CD4-positive, alpha-beta T cell treated with Interleukin-10 for 1 hour (primary cell): Measurements from ENCODE around the gene RPL29.

ENCODE experiments used
- DNase-seq: peaks from one replicate; pipeline ENCODE4 v3.0.0-alpha.2; 2020

The RPL29 gene

DNA sequence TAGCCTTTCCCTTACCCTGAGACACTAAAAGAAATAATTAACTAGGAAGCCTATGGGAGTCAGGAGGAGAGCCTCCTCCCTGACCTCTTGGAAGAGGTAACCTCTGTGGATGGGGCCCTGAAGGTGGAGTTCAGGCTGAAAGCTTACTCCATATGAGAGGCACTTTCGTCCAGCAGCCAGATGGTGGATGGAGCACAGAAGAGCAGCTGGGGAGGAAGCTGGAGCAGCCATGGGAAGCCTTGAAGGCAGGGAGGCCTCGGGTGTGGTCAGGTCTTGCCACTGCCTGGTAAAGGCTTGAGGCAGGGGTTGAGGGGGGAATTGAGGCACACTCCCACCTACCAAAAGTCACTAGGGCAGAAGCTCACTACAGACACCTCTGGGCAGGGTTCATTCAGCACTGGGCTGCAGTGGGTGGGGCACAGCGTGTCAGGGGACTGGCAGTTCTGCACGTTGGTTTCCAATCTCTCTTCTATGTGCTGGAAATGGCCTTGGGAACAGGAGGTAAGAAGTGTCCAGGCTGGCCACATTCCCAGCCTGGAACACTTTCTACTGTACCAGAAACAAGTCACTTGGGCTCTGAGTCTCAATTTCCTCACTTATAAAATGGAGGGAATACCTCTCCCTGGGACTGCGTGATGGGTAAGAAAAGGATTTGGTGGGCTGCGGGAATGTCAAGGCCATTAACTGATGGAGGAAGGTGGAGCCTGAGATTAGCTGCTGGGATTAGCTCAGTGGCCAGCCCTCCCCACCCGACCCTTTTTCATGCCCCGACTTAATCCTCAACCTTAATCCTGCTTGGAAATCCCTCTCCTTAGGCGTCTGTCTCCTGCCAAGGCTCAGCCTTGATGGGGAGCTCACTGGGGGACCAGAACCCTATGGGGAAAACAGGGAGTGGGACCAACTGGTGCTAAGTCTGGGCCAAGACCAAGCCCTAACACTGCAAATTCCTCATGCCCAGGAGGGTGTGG is 33.8 kb downstream of the RPL29 start:
- DNase-seq: no peak

DNA sequence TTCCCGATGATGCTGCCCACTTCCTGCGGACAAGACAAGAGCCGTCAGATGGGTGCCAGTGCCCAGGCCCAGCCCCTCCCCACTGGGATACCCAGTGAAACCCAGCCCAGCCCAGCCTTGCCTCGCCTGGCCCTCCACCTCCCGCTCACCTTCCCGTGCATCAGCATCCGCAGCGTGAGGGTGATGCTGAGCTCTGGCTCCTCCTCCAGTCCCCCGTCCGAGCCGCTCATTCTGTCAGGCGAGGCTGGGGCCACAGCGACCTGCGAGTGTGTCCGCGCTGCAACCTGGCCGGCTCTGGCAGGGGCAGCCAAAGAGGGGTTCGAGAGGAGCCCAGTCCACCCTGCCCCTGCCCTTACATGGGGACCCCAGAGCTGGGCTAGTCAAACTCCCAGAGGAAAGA is 34.7 kb downstream of the RPL29 start:
- no peak for DNase-seq

DNA sequence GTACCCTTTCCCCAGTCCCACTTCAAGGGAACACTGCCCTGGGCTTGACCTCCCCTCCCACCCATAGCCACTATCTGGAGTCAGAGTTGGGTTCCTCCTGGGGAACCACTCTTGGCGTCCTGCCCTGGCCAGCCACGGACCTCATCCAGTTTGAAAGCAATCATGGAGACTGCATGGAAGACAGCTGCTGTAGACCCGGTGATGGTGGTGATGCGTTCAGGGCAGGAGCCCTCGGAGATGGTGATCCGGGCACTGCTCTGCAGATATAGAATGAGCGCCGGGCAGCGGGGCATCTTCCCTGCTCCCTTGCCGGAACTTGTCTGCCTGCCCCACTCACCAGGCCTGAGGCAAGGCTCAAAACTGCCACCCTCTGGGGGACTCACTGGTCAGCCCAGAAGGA is 35.3 kb downstream of the RPL29 start:
- no peak for DNase-seq

DNA sequence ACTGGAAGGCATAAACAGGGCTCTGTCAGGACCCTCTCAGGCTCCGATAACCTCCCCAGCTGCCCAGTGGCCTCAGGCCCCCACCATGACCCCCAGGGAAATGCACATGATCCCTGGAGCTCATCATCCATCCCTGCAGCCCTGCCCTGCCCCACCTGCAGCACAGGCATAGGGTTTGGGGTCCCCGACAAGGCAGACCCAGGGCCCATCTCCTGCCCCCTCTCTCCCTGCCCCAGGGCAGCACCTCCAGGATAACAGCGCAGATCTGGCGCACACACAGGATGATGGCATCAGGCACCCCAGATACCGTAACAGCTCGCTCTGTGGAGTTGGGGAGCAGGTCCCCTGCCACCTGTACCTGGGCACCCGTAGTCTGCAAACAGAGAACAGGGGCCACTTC is 36.0 kb downstream of the RPL29 start:
- no peak for DNase-seq

DNA sequence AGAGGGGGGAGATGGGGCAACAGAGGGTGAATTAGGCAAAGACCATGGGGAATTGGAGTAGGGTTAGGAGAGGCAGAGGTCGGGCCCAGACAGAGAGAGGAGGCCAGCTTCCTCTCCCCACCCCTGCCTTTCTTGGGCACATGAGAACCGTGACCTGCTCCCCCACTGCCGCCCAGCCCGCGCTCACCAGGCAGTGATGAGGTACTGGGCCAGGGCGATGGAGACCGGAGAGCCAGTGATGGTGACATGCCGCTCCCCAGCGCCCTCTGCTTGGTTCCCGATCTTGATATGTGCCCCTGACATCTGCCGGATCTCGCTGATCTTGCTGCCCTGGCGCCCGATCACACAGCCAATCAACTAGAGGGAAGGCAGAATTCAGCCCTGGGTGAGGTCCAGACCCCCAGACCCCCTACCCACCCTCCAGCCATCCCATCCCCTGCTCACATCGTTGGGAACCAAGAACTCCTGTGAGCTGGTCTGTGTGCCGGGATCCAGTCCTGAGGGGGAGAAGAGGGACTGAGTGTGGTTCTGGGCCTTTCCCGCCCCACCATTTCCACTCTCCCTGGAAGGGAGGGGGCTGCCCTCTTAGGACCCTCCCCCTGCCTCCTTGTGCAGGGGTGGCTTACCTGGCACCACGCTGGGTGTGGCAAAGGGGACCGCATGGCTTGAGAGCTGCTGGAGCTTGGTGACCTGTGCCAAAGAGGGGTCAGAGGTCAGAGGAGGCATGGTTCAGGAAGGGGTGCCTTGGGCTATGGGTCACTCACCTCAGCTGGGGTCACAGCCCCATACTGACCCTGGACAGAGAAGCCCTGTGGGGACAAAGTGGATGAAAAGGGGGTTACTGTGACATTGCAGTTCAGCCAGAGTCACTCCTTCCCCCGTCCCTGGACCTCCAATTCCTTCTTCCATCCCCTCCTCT is 36.8 kb downstream of the RPL29 start:
- DNase-seq: no peak

DNA sequence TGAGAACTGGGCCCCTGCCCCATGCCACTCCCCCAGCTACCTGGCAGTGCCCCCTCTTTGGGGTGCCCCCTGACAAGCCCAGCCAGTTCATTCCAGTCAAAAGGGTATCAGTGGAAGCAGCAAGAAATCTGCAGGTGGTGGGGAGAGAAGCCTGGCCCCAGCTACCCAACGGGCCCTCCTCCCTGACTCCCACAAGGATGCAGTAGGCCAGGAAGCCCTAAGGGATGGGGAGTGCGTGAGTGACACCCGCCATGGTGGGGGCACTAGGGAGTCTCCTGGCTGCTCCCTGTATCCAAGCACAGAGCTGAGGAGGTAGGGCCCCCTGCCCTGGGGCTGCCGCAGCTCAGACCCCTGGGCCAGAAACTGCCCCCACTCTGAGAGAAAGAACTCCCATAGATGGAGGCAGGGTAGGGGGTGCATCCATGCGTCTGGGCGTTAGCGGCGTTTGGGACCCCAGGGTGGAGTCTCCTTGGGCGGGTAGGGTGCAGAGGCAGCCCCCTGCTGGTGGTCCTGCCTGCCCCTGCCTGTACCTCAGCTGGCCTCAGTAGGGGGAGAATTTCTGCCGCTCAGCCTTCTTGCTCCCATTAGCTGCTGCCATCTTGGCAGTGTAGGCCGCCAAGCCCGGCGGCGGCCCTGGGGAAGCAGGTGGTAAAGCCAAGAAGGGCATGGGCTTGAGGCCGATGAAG is 38.0 kb downstream of the RPL29 start:
- DNase-seq: no peak

DNA sequence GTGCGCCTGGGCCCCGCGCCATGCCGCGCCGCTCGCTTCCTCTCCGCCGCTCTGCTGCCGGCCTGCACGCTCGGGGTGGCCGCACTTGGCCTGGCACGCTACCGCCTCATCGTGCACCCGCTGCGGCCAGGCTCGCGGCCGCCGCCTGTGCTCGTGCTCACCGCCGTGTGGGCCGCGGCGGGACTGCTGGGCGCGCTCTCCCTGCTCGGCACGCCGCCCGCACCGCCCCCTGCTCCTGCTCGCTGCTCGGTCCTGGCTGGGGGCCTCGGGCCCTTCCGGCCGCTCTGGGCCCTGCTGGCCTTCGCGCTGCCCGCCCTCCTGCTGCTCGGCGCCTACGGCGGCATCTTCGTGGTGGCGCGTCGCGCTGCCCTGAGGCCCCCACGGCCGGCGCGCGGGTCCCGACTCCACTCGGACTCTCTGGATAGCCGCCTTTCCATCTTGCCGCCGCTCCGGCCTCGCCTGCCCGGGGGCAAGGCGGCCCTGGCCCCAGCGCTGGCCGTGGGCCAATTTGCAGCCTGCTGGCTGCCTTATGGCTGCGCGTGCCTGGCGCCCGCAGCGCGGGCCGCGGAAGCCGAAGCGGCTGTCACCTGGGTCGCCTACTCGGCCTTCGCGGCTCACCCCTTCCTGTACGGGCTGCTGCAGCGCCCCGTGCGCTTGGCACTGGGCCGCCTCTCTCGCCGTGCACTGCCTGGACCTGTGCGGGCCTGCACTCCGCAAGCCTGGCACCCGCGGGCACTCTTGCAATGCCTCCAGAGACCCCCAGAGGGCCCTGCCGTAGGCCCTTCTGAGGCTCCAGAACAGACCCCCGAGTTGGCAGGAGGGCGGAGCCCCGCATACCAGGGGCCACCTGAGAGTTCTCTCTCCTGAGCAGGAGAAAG is 39.6 kb downstream of the RPL29 start:
- DNase-seq: peak; percentile 41

DNA sequence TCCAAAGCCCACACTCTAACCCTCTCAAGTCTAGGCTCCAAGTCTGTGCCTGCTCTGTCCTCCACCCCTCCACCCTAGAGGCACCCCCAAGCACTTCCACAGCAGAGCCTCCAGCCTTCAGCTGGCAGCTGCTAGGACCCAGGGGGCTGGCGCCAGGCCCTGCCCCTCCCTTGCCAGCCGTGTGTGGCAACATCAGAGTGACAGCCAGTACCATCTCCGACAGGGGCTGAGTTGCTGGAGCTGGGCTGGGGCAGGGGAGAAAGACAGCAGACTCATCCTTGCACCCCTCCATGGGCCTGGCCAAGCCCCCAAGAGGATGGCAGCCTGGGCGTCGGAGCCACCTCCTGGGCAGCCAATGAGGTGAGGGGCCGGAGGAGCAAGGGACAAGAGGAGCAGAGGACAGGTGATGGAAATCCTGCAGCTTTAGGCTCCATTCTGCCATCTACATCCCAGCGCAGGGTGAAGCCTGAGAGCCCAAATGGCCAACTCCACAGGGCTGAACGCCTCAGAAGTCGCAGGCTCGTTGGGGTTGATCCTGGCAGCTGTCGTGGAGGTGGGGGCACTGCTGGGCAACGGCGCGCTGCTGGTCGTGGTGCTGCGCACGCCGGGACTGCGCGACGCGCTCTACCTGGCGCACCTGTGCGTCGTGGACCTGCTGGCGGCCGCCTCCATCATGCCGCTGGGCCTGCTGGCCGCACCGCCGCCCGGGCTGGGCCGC is 40.4 kb downstream of the RPL29 start, which contains the start of gene GPR62:
Gene GPR62 (plus strand): TSS at position 207 of the 718 bp plus-strand sequence. CDS start 272 bp downstream, at position 479.
- DNase-seq: no peak

DNA sequence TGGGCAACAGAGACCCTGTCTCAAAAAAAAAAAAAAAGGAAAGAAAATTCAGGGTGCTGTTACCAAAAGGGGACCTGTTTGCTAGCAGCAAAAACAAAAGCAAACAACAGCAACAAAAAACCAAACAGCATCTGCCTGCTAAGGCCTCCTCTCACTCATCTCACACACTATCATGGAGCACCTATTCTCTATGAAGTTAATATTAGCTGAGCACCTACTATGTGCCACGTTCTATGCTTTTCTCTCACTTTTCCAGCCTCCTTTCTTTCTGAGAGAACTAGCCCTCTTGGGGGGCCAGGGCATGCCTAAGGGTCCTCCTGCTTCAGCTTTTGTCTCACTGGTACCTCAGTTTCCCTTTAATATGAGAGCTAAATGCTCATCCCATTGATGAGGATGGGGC is 41.0 kb downstream of the RPL29 start:
- no peak for DNase-seq

DNA sequence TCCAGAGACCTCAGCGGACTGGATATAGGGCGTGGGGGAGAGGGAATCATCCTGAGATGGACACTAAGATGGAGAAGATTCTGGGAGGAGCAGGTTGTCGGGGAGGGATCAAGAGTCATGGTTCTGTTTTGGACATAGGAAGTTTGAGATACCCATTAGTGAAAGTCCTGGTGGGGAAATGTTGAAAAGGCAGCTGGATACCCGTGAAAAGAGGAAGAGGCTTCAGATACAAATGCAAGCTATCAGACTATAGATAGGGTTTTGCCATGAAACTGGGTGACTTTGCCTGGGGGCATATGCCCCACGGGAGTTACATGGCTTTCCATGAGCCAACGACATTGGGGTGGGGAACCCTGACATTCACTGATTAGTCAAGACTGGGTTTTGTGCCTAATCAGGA is 41.6 kb downstream of the RPL29 start:
- no peak for DNase-seq

DNA sequence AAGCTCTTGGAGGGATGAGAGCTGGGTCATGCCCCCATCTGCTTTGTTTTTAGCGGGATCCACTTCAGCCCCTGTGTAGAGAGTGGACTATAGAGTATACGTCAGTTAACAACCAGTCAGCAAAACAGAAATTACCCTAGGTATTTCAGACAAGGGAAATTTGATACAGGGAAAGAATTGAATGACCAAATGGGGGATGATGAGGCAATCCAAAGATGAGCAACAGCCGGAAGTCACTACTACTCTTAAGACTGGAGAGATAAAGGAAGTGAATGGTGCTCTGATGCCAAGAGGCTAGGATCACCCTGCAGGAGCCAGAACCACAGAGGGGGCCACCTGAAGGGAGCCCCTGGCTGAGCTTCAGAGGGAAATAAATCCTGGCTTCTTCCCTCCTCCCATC is 42.2 kb downstream of the RPL29 start:
- no peak for DNase-seq

DNA sequence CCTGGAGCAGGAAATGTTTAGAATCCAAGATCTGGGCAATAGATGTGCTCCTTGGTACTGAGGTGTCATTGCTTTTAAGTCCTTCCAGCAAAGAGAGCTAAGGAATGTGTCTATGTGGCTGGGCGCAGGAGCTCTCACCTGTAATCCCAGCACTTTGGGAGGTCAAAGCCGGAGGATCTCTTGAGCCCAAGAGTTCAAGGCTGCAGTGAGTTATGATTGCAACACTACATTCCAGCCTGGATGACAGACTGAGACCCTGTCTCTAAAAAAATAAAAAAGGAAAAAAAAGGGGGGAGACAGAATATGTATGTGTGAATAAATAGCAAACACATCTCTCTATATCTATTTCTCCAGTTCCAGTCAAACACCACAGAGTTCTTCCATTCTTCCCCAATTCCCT is 44.8 kb downstream of the RPL29 start:
- DNase-seq: no peak

DNA sequence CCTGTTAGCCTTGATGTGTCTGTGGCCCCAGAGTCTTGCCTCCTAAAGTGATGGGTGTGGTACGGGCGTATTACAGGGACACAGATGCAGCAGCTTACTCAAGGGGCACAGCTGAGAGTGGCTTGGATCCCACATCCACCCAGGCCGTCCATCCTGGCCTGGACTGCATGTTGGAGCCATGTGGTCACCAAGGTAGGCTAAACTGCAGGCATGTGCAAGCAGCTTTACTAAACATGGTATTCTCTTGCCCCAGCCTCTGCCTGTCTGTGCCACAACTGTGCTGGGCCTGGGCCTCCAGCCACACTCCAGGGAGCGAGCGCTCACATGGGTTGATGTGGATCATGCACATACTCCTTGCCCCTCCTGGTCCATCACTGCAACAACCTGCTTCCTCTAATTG is 46.6 kb downstream of the RPL29 start:
- DNase-seq: no peak

DNA sequence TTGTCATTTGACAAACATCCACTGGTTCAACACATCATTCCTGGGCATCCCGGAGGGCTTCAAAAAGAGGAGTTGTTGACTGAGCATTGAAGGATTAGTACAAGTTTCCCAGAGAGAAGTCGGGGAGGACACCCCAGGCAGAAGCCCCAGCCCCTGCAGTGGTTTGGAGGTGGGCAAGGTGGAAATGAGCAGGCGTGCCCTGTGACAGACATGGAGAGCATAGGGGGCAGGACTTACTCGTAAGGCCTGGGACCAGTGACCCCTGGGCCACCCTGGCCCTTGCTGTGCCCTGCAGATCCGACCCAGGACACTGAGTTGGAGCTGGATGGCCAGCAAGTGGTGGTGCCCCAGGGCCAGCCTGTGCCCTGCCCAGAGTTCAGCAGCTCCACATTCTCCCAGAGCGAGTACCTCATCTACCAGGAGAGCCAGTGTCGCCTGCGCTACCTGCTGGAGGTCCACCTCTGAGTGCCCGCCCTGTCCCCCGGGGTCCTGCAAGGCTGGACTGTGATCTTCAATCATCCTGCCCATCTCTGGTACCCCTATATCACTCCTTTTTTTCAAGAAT is 47.6 kb downstream of the RPL29 start:
- no peak for DNase-seq

DNA sequence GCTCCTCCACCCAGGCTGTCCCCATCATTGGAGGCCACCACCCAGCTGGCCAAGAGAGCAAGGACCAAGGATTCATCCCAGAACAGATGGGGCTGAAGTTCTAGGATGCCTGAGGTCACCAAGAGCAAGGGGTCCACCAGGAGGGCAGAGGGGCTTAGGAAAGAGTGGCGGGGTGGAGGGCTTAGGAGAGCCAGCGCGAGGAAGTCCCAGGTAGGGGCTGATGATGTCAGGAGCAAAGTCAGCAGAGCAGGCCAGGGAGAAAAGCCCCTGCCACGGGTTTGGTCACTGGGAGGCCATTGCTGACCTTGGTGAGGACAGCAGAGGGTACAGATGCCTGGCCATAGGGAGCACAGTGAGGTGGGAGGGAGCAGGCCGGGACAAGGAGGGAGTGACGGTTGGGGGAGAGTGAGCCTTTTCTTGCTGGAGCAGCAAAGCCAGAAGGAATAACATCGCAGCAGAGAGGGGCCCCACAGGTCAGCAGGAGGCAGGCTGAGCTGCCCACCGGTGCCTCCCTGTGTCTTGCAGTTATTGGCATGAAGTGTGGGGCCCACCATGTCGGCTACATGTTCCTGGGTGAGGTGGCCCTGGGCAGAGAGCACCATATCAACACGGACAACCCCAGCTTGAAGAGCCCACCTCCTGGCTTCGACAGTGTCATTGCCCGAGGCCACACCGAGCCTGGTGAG is 48.3 kb downstream of the RPL29 start:
- no peak for DNase-seq

DNA sequence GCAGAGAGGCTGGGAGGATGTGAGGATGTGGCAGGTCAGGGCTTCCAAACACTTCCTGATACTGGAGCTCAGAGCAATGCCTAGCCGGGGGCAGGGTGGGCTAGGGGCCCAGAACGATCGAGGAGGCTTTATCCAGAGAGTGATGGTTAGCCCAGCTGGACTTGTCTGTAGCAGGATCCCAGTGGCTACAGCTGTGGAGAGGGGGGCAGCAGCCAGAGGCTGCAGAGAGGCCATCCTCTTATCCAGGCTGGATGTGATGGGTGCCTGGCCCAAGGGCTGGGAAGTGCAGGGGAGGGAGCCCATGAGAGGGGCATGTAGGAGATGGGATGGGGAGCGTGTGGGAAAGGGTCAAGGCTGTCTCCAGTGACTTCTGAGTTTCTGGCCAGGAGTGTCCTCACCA is 48.9 kb downstream of the RPL29 start:
- DNase-seq: no peak

DNA sequence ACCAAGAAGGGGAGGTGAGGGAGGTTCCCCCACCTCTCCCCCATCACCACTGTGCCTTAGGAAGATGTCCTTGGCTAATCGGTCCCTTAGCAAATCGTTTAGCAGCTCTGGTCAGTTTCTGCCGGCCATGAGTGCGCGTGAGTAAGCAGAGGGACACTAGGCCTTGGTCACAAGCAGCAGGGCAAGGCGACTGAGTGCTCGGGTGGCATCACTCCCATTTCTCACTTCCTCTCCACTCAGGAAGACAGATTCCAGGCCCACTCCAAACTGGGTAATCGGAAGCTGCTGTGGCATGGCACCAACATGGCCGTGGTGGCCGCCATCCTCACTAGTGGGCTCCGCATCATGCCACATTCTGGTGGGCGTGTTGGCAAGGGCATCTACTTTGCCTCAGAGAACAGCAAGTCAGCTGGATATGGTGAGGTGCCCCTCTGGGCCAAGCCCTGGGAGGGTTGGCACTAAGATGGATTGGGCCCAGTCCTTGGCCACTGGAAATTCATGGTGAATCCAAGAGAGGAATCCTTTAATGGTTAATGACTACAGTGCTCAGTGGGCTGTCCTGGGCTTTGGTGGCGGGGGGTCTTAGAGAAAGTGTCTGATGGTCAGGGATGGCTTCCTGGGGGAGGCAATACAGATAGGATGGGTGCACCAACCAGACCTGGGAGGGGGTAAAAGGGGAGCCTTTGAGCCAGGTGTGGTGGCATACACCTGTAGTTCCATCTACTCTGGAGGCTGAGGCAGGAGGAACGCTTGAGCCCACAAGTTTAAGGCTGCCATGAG is 49.6 kb downstream of the RPL29 start:
- no peak for DNase-seq

DNA sequence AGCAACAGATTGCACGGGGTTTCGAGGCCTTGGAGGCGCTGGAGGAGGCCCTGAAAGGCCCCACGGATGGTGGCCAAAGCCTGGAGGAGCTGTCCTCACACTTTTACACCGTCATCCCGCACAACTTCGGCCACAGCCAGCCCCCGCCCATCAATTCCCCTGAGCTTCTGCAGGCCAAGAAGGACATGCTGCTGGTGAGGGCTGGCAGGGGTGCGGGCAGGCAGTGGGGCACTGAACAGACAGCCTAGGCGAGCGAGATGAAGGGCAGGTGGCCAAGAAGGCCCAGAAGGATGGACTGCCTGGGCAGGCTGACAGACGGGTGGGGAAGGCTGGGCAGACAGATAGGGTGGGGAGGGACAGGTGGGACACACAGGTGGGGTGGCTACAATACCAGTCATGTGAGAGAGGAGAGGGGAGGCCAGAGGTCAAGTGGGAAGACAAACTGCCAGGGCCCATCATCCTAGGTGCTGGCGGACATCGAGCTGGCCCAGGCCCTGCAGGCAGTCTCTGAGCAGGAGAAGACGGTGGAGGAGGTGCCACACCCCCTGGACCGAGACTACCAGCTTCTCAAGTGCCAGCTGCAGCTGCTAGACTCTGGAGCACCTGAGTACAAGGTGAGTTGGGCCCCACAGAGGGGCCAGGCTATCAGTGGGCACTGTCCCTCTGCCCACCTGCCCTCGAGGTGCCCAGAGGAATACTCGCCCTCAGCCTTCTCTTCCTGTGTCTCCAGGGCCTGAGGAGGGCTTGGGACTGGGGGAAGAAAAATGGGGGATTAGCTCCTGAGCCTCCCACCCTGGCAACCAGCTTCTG is 50.5 kb downstream of the RPL29 start:
- DNase-seq: no peak
